Cardiac fibroblast (primary cell): ENCODE measurements around the gene TCF3.
"Not testable (repeated sequence)": the region's sequence is repeated elsewhere in the genome, so short reads cannot be mapped to it uniquely, and the experiment has no call there.

Experiments used
- DNase-seq, 2 donors: peaks; one replicate each; pipeline versions ENCODE4 v3.0.0 to v3.0.0-alpha.2; 2010; ENCODE audit warnings: low read depth in 2 of 2
- H3K4me3 ChIP-seq, 2 donors: replicated peaks in 1 of 2; 1 replicate in 1 of 2; 2 replicates in 1 of 2; pipeline ENCODE4 v1.5.1; 2011; ENCODE audit warnings: low read depth in 2 of 2, low read length in 2 of 2, mild to moderate bottlenecking in 2 of 2, moderate library complexity in 1 of 2
- CTCF ChIP-seq: IDR thresholded peaks from one replicate; pipeline ENCODE4 v1.5.1; 2011; ENCODE audit warnings: low read depth, mild to moderate bottlenecking, low read length, inconsistent platforms

TCF3 gene

GRCh38 chr19:1672038-1672768 is 19.8 kb upstream of the TCF3 start:
- peak; percentile 42 to 54 for DNase-seq
- H3K4me3 ChIP-seq = peak overlapping the region; percentile 21 to 22
- TF ChIP-seq CTCF = peak; percentile 79

DNA sequence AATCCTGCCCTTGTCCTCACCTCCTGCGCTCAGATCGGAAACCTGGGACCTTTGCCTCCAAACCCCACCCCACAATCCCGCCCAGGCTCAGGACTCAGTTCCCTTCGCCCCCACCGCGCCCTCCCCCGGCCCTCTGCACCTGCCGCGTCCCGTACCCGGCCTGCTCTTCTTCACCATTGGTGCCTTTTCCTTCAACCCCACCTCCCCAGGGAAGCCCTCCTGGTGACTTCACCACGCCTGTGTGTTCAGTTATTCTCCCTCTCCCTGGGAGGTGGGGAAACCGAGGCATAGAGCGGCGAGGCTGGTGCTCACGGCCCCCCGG is 19.3 kb upstream of the TCF3 start:
- no peak for DNase-seq
- no peak for TF ChIP-seq CTCF
- no peak overlapping the region for H3K4me3 ChIP-seq

DNA sequence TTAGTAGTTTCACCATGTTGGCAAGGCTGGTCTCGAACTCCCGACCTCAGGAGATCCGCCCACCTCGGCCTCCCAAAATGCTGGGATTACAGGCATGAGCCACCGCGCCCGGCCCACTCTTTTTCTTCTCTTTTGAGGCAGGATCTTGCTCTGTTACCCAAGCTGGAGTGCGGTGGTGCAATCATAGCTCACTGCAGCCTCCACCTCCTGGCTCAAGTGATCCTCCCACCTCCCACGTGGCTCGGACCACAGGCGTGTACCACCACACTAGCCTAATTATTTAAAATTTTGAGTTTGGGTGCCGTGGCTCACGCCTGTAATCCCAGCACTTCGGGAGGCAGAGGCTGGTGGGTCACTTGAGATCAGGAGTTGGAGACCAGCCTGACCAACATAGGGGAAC is 18.3 kb upstream of the TCF3 start:
- DNase-seq, H3K4me3 ChIP-seq: not testable (repeated sequence)

GRCh38 chr19:1668486-1669270 is 16.3 kb upstream of the TCF3 start:
- TF ChIP-seq CTCF = no peak
- no peak overlapping the region for H3K4me3 ChIP-seq
- DNase-seq = peak in 1 of 2 donors; percentile 21

DNA sequence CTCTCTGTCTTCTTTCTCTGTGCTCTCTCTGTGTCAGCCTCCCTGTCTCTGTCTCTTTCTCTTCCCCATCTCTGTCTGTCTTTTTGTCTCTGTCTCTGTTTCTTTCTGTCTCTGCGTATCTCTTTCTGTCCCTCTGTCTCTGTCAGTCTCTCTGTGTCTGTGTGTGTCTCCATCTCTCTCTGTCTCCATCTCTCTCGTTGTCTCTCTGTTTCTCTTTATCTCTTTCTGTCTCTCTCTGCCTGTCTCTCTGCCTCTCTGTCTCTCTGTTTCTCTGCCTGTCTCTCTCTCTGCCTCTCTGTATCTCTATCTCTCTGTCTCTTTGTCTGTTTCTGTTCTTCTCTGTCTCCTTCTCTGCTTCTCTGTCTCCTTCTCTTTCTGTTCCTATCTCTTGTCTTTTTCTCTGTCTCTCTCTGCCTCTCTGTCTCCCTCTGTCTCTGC is 15.7 kb upstream of the TCF3 start:
- no peak for TF ChIP-seq CTCF
- DNase-seq = no peak
- H3K4me3 ChIP-seq = no peak overlapping the region

GRCh38 chr19:1665565-1666047 is 13.2 kb upstream of the TCF3 start:
- no peak for DNase-seq
- no peak for TF ChIP-seq CTCF
- no peak overlapping the region for H3K4me3 ChIP-seq

DNA sequence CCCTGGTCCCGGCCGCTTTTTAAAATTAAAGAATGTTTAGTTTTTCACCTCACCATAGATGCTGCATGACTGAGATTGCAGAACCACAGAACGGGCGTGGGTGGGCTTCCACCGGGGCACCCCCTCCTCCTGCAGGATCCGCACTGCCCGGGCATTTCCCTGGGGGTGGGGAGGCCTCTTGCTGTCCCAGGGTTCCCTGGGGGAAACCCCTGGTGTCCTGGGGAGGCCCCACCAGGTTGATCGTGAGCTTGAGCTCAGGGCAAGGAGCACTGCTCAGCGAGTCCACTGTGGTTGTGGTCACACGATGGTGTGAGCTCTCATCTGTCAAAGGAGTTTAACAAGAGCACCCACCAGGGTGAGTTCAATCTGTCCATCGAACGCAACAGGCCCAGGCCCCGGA is 11.4 kb upstream of the TCF3 start:
- TF ChIP-seq CTCF = no peak
- DNase-seq = no peak
- H3K4me3 ChIP-seq = no peak overlapping the region

GRCh38 chr19:1663227-1663626 is 10.8 kb upstream of the TCF3 start:
- DNase-seq = not testable (repeated sequence)

More at GRCh38 chr19:1663227-1663626, 10.8 kb upstream of the TCF3 start:
- not testable (repeated sequence) for H3K4me3 ChIP-seq
